K562 (cell line): Measurements from ENCODE around the gene CDC20. TPM values are rescaled to one million over a fixed set of nuclear protein-coding genes. Genes with fewer than 3 reads are reported as not detected.

ENCODE experiments used
- CREB3L1 ChIP-seq: fragments of 450-650 bp; IDR thresholded peaks from 2 replicates; pipeline ENCODE4 v1.6.1; 2014; ENCODE audit warnings: low read depth, mild to moderate bottlenecking, moderate library complexity, borderline replicate concordance
- CTCF ChIP-seq, 3 experiments: IDR thresholded peaks in 2 of 3; conservative IDR thresholded peaks in 1 of 3; 2 replicates each; pipeline ENCODE4 v1.5.1; 2011 to 2012; ENCODE audit warnings: low read length in 3 of 3, mild to moderate bottlenecking in 3 of 3, control low read depth in 2 of 3, improper control_type of control experiment in 1 of 3, inconsistent platforms in 1 of 3, low read depth in 1 of 3, mixed read lengths in 1 of 3, moderate library complexity in 1 of 3; ENCODE audit not compliant: insufficient read depth in 2 of 3
- ERF ChIP-seq: fragments of 450-650 bp; formaldehyde crosslinking; IDR thresholded peaks from 2 replicates; pipeline ENCODE4 v1.4.0; 2020; ENCODE audit warnings: mild to moderate bottlenecking, mixed read lengths
- ESRRB ChIP-seq: fragments of 250-450 bp; sonication (Bioruptor Pico); IDR thresholded peaks from 2 replicates; pipeline ENCODE4 v1.5.0; 2020; ENCODE audit warnings: mild to moderate bottlenecking, moderate library complexity, borderline replicate concordance
- NR4A1 ChIP-seq, 2 experiments: fragments of 250-450 bp in 1 of 2; fragments of 450-650 bp in 1 of 2; sonication (Bioruptor Pico) in 1 of 2; IDR thresholded peaks; 2 replicates each; pipeline versions ENCODE4 v1.4.0 to v1.6.1; 2016 to 2020; ENCODE audit warnings: mild to moderate bottlenecking in 2 of 2, missing compliant biosample characterization in 1 of 2, missing genetic modification characterization in 1 of 2, moderate library complexity in 1 of 2
- OTX1 ChIP-seq: fragments of 450-650 bp; formaldehyde crosslinking; IDR thresholded peaks from 2 replicates; pipeline ENCODE4 v1.4.0; 2022; ENCODE audit warnings: mild to moderate bottlenecking
- POLR2H ChIP-seq: IDR thresholded peaks from 2 replicates; pipeline ENCODE4 v1.6.1; 2016; ENCODE audit warnings: missing genetic modification characterization, low read depth, mild to moderate bottlenecking, control low read depth, missing compliant biosample characterization, moderate library complexity
- RBM14 ChIP-seq: fragments of 200-400 bp; formaldehyde crosslinking; IDR thresholded peaks from 2 replicates; pipeline ENCODE4 v1.6.1; 2018; ENCODE audit warnings: low read depth, mild to moderate bottlenecking, low read length, moderate library complexity, borderline replicate concordance; ENCODE audit not compliant: insufficient read depth
- SP2 ChIP-seq: IDR thresholded peaks from 2 replicates; pipeline ENCODE4 v1.6.1; 2011; ENCODE audit warnings: mild to moderate bottlenecking, low read depth, low read length, moderate library complexity; ENCODE audit not compliant: poor library complexity, severe bottlenecking; ENCODE audit errors: extremely low read depth
- TAF7 ChIP-seq: fragments of 450-650 bp; IDR thresholded peaks from 2 replicates; pipeline ENCODE4 v1.6.1; 2016; ENCODE audit warnings: missing genetic modification characterization, missing compliant biosample characterization
- ZBTB40 ChIP-seq, 2 experiments: fragments of 450-650 bp in 1 of 2; sonication (generic) in 1 of 2; formaldehyde crosslinking in 1 of 2; IDR thresholded peaks; 2 replicates each; pipeline versions ENCODE4 v1.7.1 to v1.9.0; 2016 to 2022; ENCODE audit warnings: inconsistent platforms in 1 of 2, mild to moderate bottlenecking in 1 of 2, missing genetic modification reagents in 1 of 2
- ZEB2 ChIP-seq: fragments of 450-650 bp; IDR thresholded peaks from 2 replicates; pipeline ENCODE4 v1.6.1; 2016
- ZZZ3 ChIP-seq: fragments of 450-650 bp; IDR thresholded peaks from 2 replicates; pipeline ENCODE4 v1.6.1; 2016; ENCODE audit warnings: antibody characterized with exemption, mild to moderate bottlenecking, moderate library complexity
- polyA plus RNA-seq, 8 experiments: library from polyadenylated mRNA; depleted of rRNA in 4 of 8; stranded (reverse) in 5 of 8; unstranded in 3 of 8; fragments of >200 nt; fragmentation: Nextera tagmentation in 2 of 8; fragmentation: Illumina TruSeq in 1 of 8; extraction: Ambion mirVana in 2 of 8; extraction: Trizol in 1 of 8; gene quantifications; 2 replicates each; pipeline versions ENCODE4 v1.2.1 to v1.2.3, GENCODE V29; 2011 to 2014; ENCODE audit warnings: inconsistent platforms in 1 of 8, missing spikeins in 1 of 8
- total RNA-seq, 7 experiments: library from RNA; depleted of rRNA in 6 of 7; stranded (reverse); fragments of >200 nt in 6 of 7; fragmentation: Illumina TruSeq in 2 of 7; extraction: Trizol in 2 of 7; gene quantifications; 2 replicates each; pipeline versions ENCODE4 v1.2.1 to v1.2.3, GENCODE V29; 2011 to 2021; ENCODE audit warnings: low replicate concordance in 1 of 7

Gene CDC20
- total and polyA plus RNA-seq, 9 of the 15 experiments (the other 6 are each of a cell fraction or from before 2014, with no cell fraction given): 45.2 to 224 (median 121) TPM

- TF ChIP-seq ZBTB40 (IDR thresholded peaks at IDR 0.05): peak; percentile 49; the same call in 1 of the 2 replicates
- TF ChIP-seq ZBTB40 (CRISPR knock-in tag; IDR thresholded peaks at IDR 0.05): no peak
- TF ChIP-seq TAF7 (tag): no peak
- 0 out of 2 replicates have a peak, but pooled peaks have one; percentile 35 for TF ChIP-seq ZEB2
- peak; percentile 74; the same call in 1 of the 2 replicates for TF ChIP-seq CREB3L1
- TF ChIP-seq POLR2H (tag): peak; percentile 75
- no peak for TF ChIP-seq RBM14
- no peak for TF ChIP-seq ZZZ3
- TF ChIP-seq ESRRB (CRISPR knock-in tag): no peak
- TF ChIP-seq SP2: no peak
- peak; percentile 57 to 65 (median 60); a peak in 5 of 6 replicates for TF ChIP-seq CTCF (IDR thresholded peaks at IDR 0.05 in 2 of 3, conservative IDR thresholded peaks at IDR 0.05 in 1 of 3; ENCODE audit: insufficient read depth in 2 of 3, low read depth in 1 of 3, low read length in 3 of 3)
- peak; percentile 85; the same call in 1 of the 2 replicates for TF ChIP-seq NR4A1 (CRISPR knock-in tag; IDR thresholded peaks at IDR 0.05)
- TF ChIP-seq NR4A1 (tag; IDR thresholded peaks at IDR 0.05): peak; percentile 83; the same call in 1 of the 2 replicates
- peak; percentile 95 for TF ChIP-seq OTX1 (CRISPR knock-in tag)
- TF ChIP-seq ERF (CRISPR knock-in tag): peak; percentile 37; the same call in 1 of the 2 replicates
These were observed 9.3 kb downstream of the CDC20 start, which contains the start of gene ELOVL1 (continued) for GRCh38 chr1:43367904-43368645.
